Natural killer cell treated with Interleukin-12 subunit alpha and Interleukin-12 subunit beta and Interleukin-15 and Interleukin-18, amount 100 ng/mL, for 72 hours (primary cell): ENCODE results near the gene GRK3. TPM values are rescaled to one million over a fixed set of nuclear protein-coding genes. Genes with fewer than 3 reads are reported as not detected.

ENCODE experiments used
- ATAC-seq, 2 donors: fragments of 150-1000 bp; cut with Tn5 transposase in 1 of 2; sonication (Bioruptor Pico), chemical (Tn5 transposase) in 1 of 2; 2 replicates each; pipeline ENCODE4 v1.10.0; 2021
- DNase-seq: peaks from one replicate; pipeline ENCODE4 v3.0.0; 2022; ENCODE audit warnings: low spot score
- H3K27ac Mint-ChIP-seq, 2 donors: 1 replicate in 1 of 2; 2 replicates in 1 of 2; pipeline ENCODE4 v1.8.0; 2022; ENCODE audit warnings: mixed read lengths in 2 of 2, mild to moderate bottlenecking in 1 of 2, moderate library complexity in 1 of 2
- H3K27me3 Mint-ChIP-seq, 2 donors: 1 replicate in 1 of 2; 2 replicates in 1 of 2; pipeline ENCODE4 v1.8.0; 2022; ENCODE audit warnings: mixed read lengths in 2 of 2
- H3K36me3 Mint-ChIP-seq: one replicate; pipeline ENCODE4 v1.8.0; 2022; ENCODE audit warnings: mixed read lengths
- H3K4me1 Mint-ChIP-seq, 2 donors: 1 replicate in 1 of 2; 2 replicates in 1 of 2; pipeline ENCODE4 v1.8.0; 2022; ENCODE audit warnings: low read depth in 2 of 2, mixed read lengths in 2 of 2, mild to moderate bottlenecking in 1 of 2
- H3K4me3 Mint-ChIP-seq: one replicate; pipeline ENCODE4 v1.8.0; 2022; ENCODE audit warnings: mixed read lengths
- H3K9me3 Mint-ChIP-seq: 2 replicates; pipeline ENCODE4 v1.8.0; 2022; ENCODE audit warnings: mixed read lengths
- total RNA-seq, 2 donors: library from RNA; stranded (reverse); gene quantifications; one replicate each; pipeline ENCODE4 v1.2.3, GENCODE V29; 2022

GRK3 gene
- total RNA-seq, 2 donors from 2014 or later, result 2.8 to 3.0 TPM

- Mint-ChIP-seq H3K36me3 (no peaks in the 10 kb centered on the region), H3K27me3 (peaks cover 0 to 1% of the 10 kb centered on the region in 2 donors), H3K4me1 (no peaks in the 10 kb centered on the region), H3K4me3 (no peak overlapping the region), H3K9me3 (no peaks in the 10 kb centered on the region), H3K27ac (no peak overlapping the region)
- no peak for DNase-seq
- peak in 1 of 2 donors; percentile 24 for ATAC-seq
Observed at GRCh38 chr22:25716637-25717036, 152.2 kb downstream of the GRK3 start.

GRCh38 chr22:25718135-25718840 lies 153.8 kb downstream of the GRK3 start:
- Mint-ChIP-seq H3K4me1 (no peaks in the 10 kb centered on the region), H3K27me3 (no peaks in the 10 kb centered on the region), H3K4me3 (no peak overlapping the region), H3K9me3 (no peaks in the 10 kb centered on the region), H3K36me3 (no peaks in the 10 kb centered on the region), H3K27ac (no peak overlapping the region)
- ATAC-seq (no peak), DNase-seq (no peak)

- DNase-seq (no peak), ATAC-seq (no peak)
- Mint-ChIP-seq H3K27ac (no peak overlapping the region), H3K4me3 (no peak overlapping the region), H3K27me3 (peaks cover 0 to 3% of the 10 kb centered on the region in 2 donors), H3K36me3 (no peaks in the 10 kb centered on the region), H3K4me1 (no peaks in the 10 kb centered on the region), H3K9me3 (no peaks in the 10 kb centered on the region)
Observed at GRCh38 chr22:25722223-25722622, 157.7 kb downstream of the GRK3 start.

GRCh38 chr22:25722626-25723025 lies 158.2 kb downstream of the GRK3 start:
- Mint-ChIP-seq H3K4me3 (no peak overlapping the region), H3K36me3 (no peaks in the 10 kb centered on the region), H3K27ac (no peak overlapping the region), H3K27me3 (peaks cover 0 to 3% of the 10 kb centered on the region in 2 donors), H3K4me1 (no peaks in the 10 kb centered on the region), H3K9me3 (no peaks in the 10 kb centered on the region)
- no peak for DNase-seq
- no peak for ATAC-seq

GRCh38 chr22:25726241-25726640 lies 161.8 kb downstream of the GRK3 start:
- Mint-ChIP-seq H3K27me3 (peaks cover 3 to 15% of the 10 kb centered on the region in 2 donors), H3K27ac (peak overlapping the region in 1 of 2 donors; percentile 11)

GRCh38 chr22:25728071-25728470 lies 163.6 kb downstream of the GRK3 start:
- no peak for ATAC-seq
- no peak overlapping the region for H3K27ac Mint-ChIP-seq
- no peak overlapping the region for H3K4me3 Mint-ChIP-seq
- no peak for DNase-seq
- H3K27me3 Mint-ChIP-seq, result peaks cover 5 to 15% of the 10 kb centered on the region in 2 donors
- H3K9me3 Mint-ChIP-seq, result no peaks in the 10 kb centered on the region
- H3K36me3 Mint-ChIP-seq, result no peaks in the 10 kb centered on the region
- no peaks in the 10 kb centered on the region for H3K4me1 Mint-ChIP-seq

More at GRCh38 chr22:25726241-25726640, 161.8 kb downstream of the GRK3 start:
- DNase-seq (no peak), ATAC-seq (no peak)
- H3K36me3 Mint-ChIP-seq, result no peaks in the 10 kb centered on the region
- no peaks in the 10 kb centered on the region for H3K4me1 Mint-ChIP-seq
- H3K4me3 Mint-ChIP-seq, result no peak overlapping the region
- no peaks in the 10 kb centered on the region for H3K9me3 Mint-ChIP-seq

- no peak for DNase-seq
- Mint-ChIP-seq H3K9me3 (no peaks in the 10 kb centered on the region), H3K4me3 (no peak overlapping the region)
Observed at GRCh38 chr22:25729016-25729995, 164.8 kb downstream of the GRK3 start.

GRCh38 chr22:25735650-25736049 lies 171.2 kb downstream of the GRK3 start:
- H3K4me1 Mint-ChIP-seq, result peaks cover 8 to 16% of the 10 kb centered on the region in 2 donors
- ATAC-seq, result no peak
- H3K36me3 Mint-ChIP-seq, result no peaks in the 10 kb centered on the region
- H3K9me3 Mint-ChIP-seq, result no peaks in the 10 kb centered on the region
- H3K27me3 Mint-ChIP-seq, result peaks cover 0 to 12% of the 10 kb centered on the region in 2 donors
- no peak for DNase-seq
- peak overlapping the region; percentile 65 for H3K4me3 Mint-ChIP-seq
- peak overlapping the region; percentile 73 to 97 for H3K27ac Mint-ChIP-seq

More at GRCh38 chr22:25729016-25729995, 164.8 kb downstream of the GRK3 start:
- no peak for ATAC-seq
- Mint-ChIP-seq H3K27ac (no peak overlapping the region), H3K4me1 (peaks cover 0 to 2% of the 10 kb centered on the region in 2 donors), H3K36me3 (no peaks in the 10 kb centered on the region), H3K27me3 (peaks cover 9 to 15% of the 10 kb centered on the region in 2 donors)

- ATAC-seq (peak; percentile 78 to 90), DNase-seq (no peak)
- Mint-ChIP-seq H3K27ac (peak overlapping the region; percentile 73 to 97), H3K4me1 (peaks cover 8 to 16% of the 10 kb centered on the region in 2 donors), H3K27me3 (peaks cover 0 to 12% of the 10 kb centered on the region in 2 donors), H3K9me3 (no peaks in the 10 kb centered on the region), H3K4me3 (peak overlapping the region; percentile 65), H3K36me3 (no peaks in the 10 kb centered on the region)
Observed at GRCh38 chr22:25736378-25737011, 172.0 kb downstream of the GRK3 start.

GRCh38 chr22:25739659-25740344 lies 175.3 kb downstream of the GRK3 start:
- Mint-ChIP-seq H3K27me3 (peaks cover 7 to 9% of the 10 kb centered on the region in 2 donors), H3K4me3 (no peak overlapping the region), H3K9me3 (no peaks in the 10 kb centered on the region), H3K36me3 (no peaks in the 10 kb centered on the region), H3K4me1 (peaks cover 8 to 13% of the 10 kb centered on the region in 2 donors), H3K27ac (no peak overlapping the region)
- no peak for DNase-seq
- no peak for ATAC-seq

- Mint-ChIP-seq H3K27me3 (peaks cover 11 to 15% of the 10 kb centered on the region in 2 donors), H3K4me3 (no peak within 1 kb of the TSS), H3K36me3 (no peaks in the 10 kb centered on the region), H3K4me1 (peaks cover 5 to 6% of the 10 kb centered on the region in 2 donors), H3K27ac (no peak within 1 kb of the TSS), H3K9me3 (no peaks in the 10 kb centered on the region)
- ATAC-seq (no peak), DNase-seq (no peak)
Observed at GRCh38 chr22:25741692-25742626, 177.5 kb downstream of the GRK3 start, which contains the start of gene MYO18B. MYO18B (plus strand) TSS chr22:25742188; CDS start chr22:25761093, 18,905 bp downstream.
